Activated naive CD8-positive, alpha-beta T cell (primary cell): Measurements from ENCODE around the gene PSMB2.
A peak's percentile ranks its signal among the peaks of the same experiment; 100 is the strongest.

ENCODE experiments used
- H3K27ac Mint-ChIP-seq: one replicate; pipeline ENCODE4 v1.8.0; 2021; ENCODE audit warnings: mixed read lengths
- H3K27me3 Mint-ChIP-seq: one replicate; pipeline ENCODE4 v1.8.0; 2021; ENCODE audit warnings: mixed read lengths
- H3K36me3 Mint-ChIP-seq: one replicate; pipeline ENCODE4 v1.8.0; 2021; ENCODE audit warnings: mixed read lengths
- H3K4me1 Mint-ChIP-seq: one replicate; pipeline ENCODE4 v1.8.0; 2021; ENCODE audit warnings: low read depth, mixed read lengths
- H3K4me3 Mint-ChIP-seq: one replicate; pipeline ENCODE4 v1.8.0; 2021; ENCODE audit warnings: mild to moderate bottlenecking, mixed read lengths
- H3K9me3 Mint-ChIP-seq: one replicate; pipeline ENCODE4 v1.8.0; 2021; ENCODE audit warnings: low read depth, mixed read lengths

The PSMB2 gene

GRCh38 chr1:35576061-35576765 is 65.1 kb downstream of the PSMB2 start:
- Mint-ChIP-seq H3K4me3 (peak overlapping the region; percentile 81), H3K27me3 (no peaks in the 10 kb centered on the region)

GRCh38 chr1:35575416-35575958 is 65.8 kb downstream of the PSMB2 start:
- peaks cover 26% of the 10 kb centered on the region for H3K4me1 Mint-ChIP-seq
- no peaks in the 10 kb centered on the region for H3K27me3 Mint-ChIP-seq
- no peak overlapping the region for H3K27ac Mint-ChIP-seq
- no peaks in the 10 kb centered on the region for H3K9me3 Mint-ChIP-seq
- H3K36me3 Mint-ChIP-seq, result peaks cover 3% of the 10 kb centered on the region
- peak overlapping the region; percentile 25 for H3K4me3 Mint-ChIP-seq

More at GRCh38 chr1:35576061-35576765, 65.1 kb downstream of the PSMB2 start:
- Mint-ChIP-seq H3K27ac (peak overlapping the region; percentile 66), H3K9me3 (no peaks in the 10 kb centered on the region), H3K4me1 (peaks cover 26% of the 10 kb centered on the region), H3K36me3 (peaks cover 3% of the 10 kb centered on the region)

GRCh38 chr1:35574655-35575415 is 66.5 kb downstream of the PSMB2 start:
- Mint-ChIP-seq H3K4me3 (peak overlapping the region; percentile 25), H3K27ac (no peak overlapping the region), H3K9me3 (no peaks in the 10 kb centered on the region), H3K4me1 (peaks cover 26% of the 10 kb centered on the region), H3K36me3 (peaks cover 3% of the 10 kb centered on the region), H3K27me3 (no peaks in the 10 kb centered on the region)

- H3K9me3 Mint-ChIP-seq, result no peaks in the 10 kb centered on the region
- H3K4me3 Mint-ChIP-seq, result peak overlapping the region; percentile 20
- H3K27me3 Mint-ChIP-seq, result no peaks in the 10 kb centered on the region
- peaks cover 26% of the 10 kb centered on the region for H3K4me1 Mint-ChIP-seq
- no peak overlapping the region for H3K27ac Mint-ChIP-seq
- peaks cover 3% of the 10 kb centered on the region for H3K36me3 Mint-ChIP-seq
These were observed 67.1 kb downstream of the PSMB2 start for GRCh38 chr1:35574125-35574654.

GRCh38 chr1:35573198-35574124 is 67.9 kb downstream of the PSMB2 start, which contains the start of gene TFAP2E:
Gene TFAP2E, plus strand, starts transcription at chr1:35573314. Its CDS starts 264 bp downstream, at chr1:35573578.
- Mint-ChIP-seq H3K36me3 (peaks cover 3% of the 10 kb centered on the region), H3K27ac (no peak within 1 kb of the TSS), H3K4me3 (no peak within 1 kb of the TSS), H3K27me3 (no peaks in the 10 kb centered on the region), H3K4me1 (peaks cover 26% of the 10 kb centered on the region), H3K9me3 (no peaks in the 10 kb centered on the region)

- Mint-ChIP-seq H3K27me3 (no peaks in the 10 kb centered on the region), H3K27ac (no peak overlapping the region), H3K9me3 (no peaks in the 10 kb centered on the region), H3K36me3 (peaks cover 3% of the 10 kb centered on the region), H3K4me3 (no peak overlapping the region), H3K4me1 (peaks cover 17% of the 10 kb centered on the region)
These were observed 69.0 kb downstream of the PSMB2 start for GRCh38 chr1:35572296-35572695.

- no peaks in the 10 kb centered on the region for H3K9me3 Mint-ChIP-seq
- no peaks in the 10 kb centered on the region for H3K27me3 Mint-ChIP-seq
- no peak overlapping the region for H3K4me3 Mint-ChIP-seq
- H3K4me1 Mint-ChIP-seq, result peaks cover 13% of the 10 kb centered on the region
- H3K27ac Mint-ChIP-seq, result no peak overlapping the region
- peaks cover 3% of the 10 kb centered on the region for H3K36me3 Mint-ChIP-seq
These were observed 70.1 kb downstream of the PSMB2 start for GRCh38 chr1:35571263-35571662.

- peaks cover 3% of the 10 kb centered on the region for H3K36me3 Mint-ChIP-seq
- H3K4me1 Mint-ChIP-seq, result peaks cover 8% of the 10 kb centered on the region
- no peaks in the 10 kb centered on the region for H3K9me3 Mint-ChIP-seq
- H3K27me3 Mint-ChIP-seq, result no peaks in the 10 kb centered on the region
- H3K4me3 Mint-ChIP-seq, result no peak overlapping the region
- H3K27ac Mint-ChIP-seq, result no peak overlapping the region
These were observed 70.7 kb downstream of the PSMB2 start for GRCh38 chr1:35570589-35571137.

GRCh38 chr1:35569936-35570335 is 71.4 kb downstream of the PSMB2 start:
- peaks cover 4% of the 10 kb centered on the region for H3K4me1 Mint-ChIP-seq
- no peak overlapping the region for H3K4me3 Mint-ChIP-seq
- H3K36me3 Mint-ChIP-seq, result no peaks in the 10 kb centered on the region
- H3K27ac Mint-ChIP-seq, result no peak overlapping the region
- no peaks in the 10 kb centered on the region for H3K9me3 Mint-ChIP-seq
- H3K27me3 Mint-ChIP-seq, result no peaks in the 10 kb centered on the region

GRCh38 chr1:35568975-35569395 is 72.3 kb downstream of the PSMB2 start:
- peaks cover 9% of the 10 kb centered on the region for H3K4me1 Mint-ChIP-seq
- H3K36me3 Mint-ChIP-seq, result no peaks in the 10 kb centered on the region
- H3K27ac Mint-ChIP-seq, result no peak overlapping the region
- no peaks in the 10 kb centered on the region for H3K27me3 Mint-ChIP-seq
- H3K9me3 Mint-ChIP-seq, result no peaks in the 10 kb centered on the region
- no peak overlapping the region for H3K4me3 Mint-ChIP-seq

- H3K4me1 Mint-ChIP-seq, result peaks cover 9% of the 10 kb centered on the region
- no peaks in the 10 kb centered on the region for H3K9me3 Mint-ChIP-seq
- no peak overlapping the region for H3K27ac Mint-ChIP-seq
These were observed 73.3 kb downstream of the PSMB2 start for GRCh38 chr1:35567947-35568558.

GRCh38 chr1:35565742-35566133 is 75.6 kb downstream of the PSMB2 start:
- Mint-ChIP-seq H3K27ac (no peak overlapping the region), H3K9me3 (no peaks in the 10 kb centered on the region), H3K36me3 (no peaks in the 10 kb centered on the region), H3K27me3 (no peaks in the 10 kb centered on the region), H3K4me1 (peaks cover 16% of the 10 kb centered on the region), H3K4me3 (no peak overlapping the region)

More at GRCh38 chr1:35567947-35568558, 73.3 kb downstream of the PSMB2 start:
- no peak overlapping the region for H3K4me3 Mint-ChIP-seq
- no peaks in the 10 kb centered on the region for H3K36me3 Mint-ChIP-seq
- no peaks in the 10 kb centered on the region for H3K27me3 Mint-ChIP-seq

- Mint-ChIP-seq H3K27me3 (no peaks in the 10 kb centered on the region), H3K9me3 (no peaks in the 10 kb centered on the region), H3K4me1 (peaks cover 16% of the 10 kb centered on the region), H3K36me3 (no peaks in the 10 kb centered on the region), H3K4me3 (no peak overlapping the region), H3K27ac (no peak overlapping the region)
These were observed 76.2 kb downstream of the PSMB2 start for GRCh38 chr1:35564884-35565741.
